ENCODE data around the gene SUGCT.
A peak's percentile ranks its signal among the peaks of the same experiment; 100 is the strongest.

SUGCT gene

DNA sequence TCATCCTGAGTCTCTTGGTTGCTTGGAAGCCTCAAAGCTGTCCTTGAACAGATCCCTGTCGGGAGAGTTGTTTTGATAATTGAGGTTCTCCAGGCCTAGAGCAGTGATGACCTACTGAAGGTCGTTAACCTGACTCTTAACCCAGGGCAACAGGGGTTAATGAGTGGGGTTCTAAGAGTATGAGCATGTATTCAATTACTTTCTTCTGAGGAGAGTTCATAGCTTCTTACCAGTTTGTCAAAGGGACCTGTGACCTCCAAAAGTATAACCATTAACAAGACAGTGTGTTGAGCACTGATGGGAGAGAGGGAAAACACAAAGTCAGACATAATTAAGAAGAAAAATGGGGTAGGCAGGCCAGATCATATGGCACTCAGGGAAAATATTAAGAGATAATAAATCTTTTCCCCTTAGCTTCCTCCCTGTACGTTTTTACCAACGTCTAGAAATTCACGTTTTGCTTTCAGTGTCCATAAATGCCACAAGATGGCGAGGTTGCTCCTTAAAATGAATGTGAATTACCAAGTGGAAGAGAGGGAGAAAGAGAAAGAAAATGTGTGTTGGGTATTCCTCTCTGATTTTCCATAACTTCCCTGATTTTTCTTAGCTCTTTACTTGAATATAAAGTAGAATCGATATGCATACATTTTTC, 97.6 kb downstream of the SUGCT start:
- H3K9me3 ChIP-seq (ENCODE audit: insufficient read depth, low read length, severe bottlenecking): no peaks in the 10 kb centered on the region
- no peak overlapping the region for H3K27ac ChIP-seq (ENCODE audit: low read length)
- H3K79me2 ChIP-seq (ENCODE audit: insufficient read depth, low read length): no peaks in the 10 kb centered on the region
- peak overlapping the region; percentile 13 for H2AFZ ChIP-seq (ENCODE audit: low read depth, low read length)
- no peak overlapping the region for H3K4me2 ChIP-seq (ENCODE audit: insufficient read depth, low read length)
- no peaks in the 10 kb centered on the region for H4K20me1 ChIP-seq (ENCODE audit: insufficient read depth, low read length)
- no peak overlapping the region for H3K4me3 ChIP-seq (ENCODE audit: low read depth in 1 of 2, low read length in 2 of 2)
- H3K4me1 ChIP-seq (ENCODE audit: insufficient read depth, low read length): peaks cover 11% of the 10 kb centered on the region
- no peaks in the 10 kb centered on the region for H3K36me3 ChIP-seq (ENCODE audit: insufficient read depth, low read length)
- ATAC-seq (ENCODE audit: insufficient read depth, low read depth): peak; percentile 76
- H3K9ac ChIP-seq (ENCODE audit: low read depth, low read length): no peak overlapping the region
- peak; percentile 30 for DNase-seq
- no peaks in the 10 kb centered on the region for H3K27me3 ChIP-seq (ENCODE audit: insufficient read depth, low read length, poor library complexity)
- TF ChIP-seq, protein P1, sequence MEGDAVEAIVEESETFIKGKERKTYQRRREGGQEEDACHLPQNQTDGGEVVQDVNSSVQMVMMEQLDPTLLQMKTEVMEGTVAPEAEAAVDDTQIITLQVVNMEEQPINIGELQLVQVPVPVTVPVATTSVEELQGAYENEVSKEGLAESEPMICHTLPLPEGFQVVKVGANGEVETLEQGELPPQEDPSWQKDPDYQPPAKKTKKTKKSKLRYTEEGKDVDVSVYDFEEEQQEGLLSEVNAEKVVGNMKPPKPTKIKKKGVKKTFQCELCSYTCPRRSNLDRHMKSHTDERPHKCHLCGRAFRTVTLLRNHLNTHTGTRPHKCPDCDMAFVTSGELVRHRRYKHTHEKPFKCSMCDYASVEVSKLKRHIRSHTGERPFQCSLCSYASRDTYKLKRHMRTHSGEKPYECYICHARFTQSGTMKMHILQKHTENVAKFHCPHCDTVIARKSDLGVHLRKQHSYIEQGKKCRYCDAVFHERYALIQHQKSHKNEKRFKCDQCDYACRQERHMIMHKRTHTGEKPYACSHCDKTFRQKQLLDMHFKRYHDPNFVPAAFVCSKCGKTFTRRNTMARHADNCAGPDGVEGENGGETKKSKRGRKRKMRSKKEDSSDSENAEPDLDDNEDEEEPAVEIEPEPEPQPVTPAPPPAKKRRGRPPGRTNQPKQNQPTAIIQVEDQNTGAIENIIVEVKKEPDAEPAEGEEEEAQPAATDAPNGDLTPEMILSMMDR (IDR thresholded peaks at IDR 0.05; ENCODE audit: borderline replicate concordance, extremely low read depth, low read length, poor library complexity, severe bottlenecking): peak; percentile 83
- TF ChIP-seq EZH2 (IDR thresholded peaks at IDR 0.05; ENCODE audit: borderline replicate concordance, low read depth, low read length, severe bottlenecking): no peak

GRCh38 chr7:40234046-40234445, 99.2 kb downstream of the SUGCT start:
- no peak overlapping the region for H3K9ac ChIP-seq (ENCODE audit: low read depth, low read length)
- H4K20me1 ChIP-seq (ENCODE audit: insufficient read depth, low read length): no peaks in the 10 kb centered on the region
- TF ChIP-seq, protein P1 (IDR thresholded peaks at IDR 0.05; ENCODE audit: borderline replicate concordance, extremely low read depth, low read length, poor library complexity, severe bottlenecking): no peak
- TF ChIP-seq EZH2 (IDR thresholded peaks at IDR 0.05; ENCODE audit: borderline replicate concordance, low read depth, low read length, severe bottlenecking): no peak
- peak overlapping the region; percentile 56 for H3K27ac ChIP-seq (ENCODE audit: low read length)
- ATAC-seq (ENCODE audit: insufficient read depth, low read depth): peak; percentile 67; the same call in 2 of the 3 replicates
- peak; percentile 21 for DNase-seq
- no peaks in the 10 kb centered on the region for H3K27me3 ChIP-seq (ENCODE audit: insufficient read depth, low read length, poor library complexity)
- 0 out of 2 replicates have a peak overlapping the region, but pooled peaks have one; percentile 16 for H3K4me2 ChIP-seq (ENCODE audit: insufficient read depth, low read length)
- no peak overlapping the region for H3K4me3 ChIP-seq (ENCODE audit: low read depth in 1 of 2, low read length in 2 of 2)
- peaks cover 11% of the 10 kb centered on the region for H3K4me1 ChIP-seq (ENCODE audit: insufficient read depth, low read length)
- H3K9me3 ChIP-seq (ENCODE audit: insufficient read depth, low read length, severe bottlenecking): no peaks in the 10 kb centered on the region
- no peaks in the 10 kb centered on the region for H3K36me3 ChIP-seq (ENCODE audit: insufficient read depth, low read length)
- H3K79me2 ChIP-seq (ENCODE audit: insufficient read depth, low read length): no peaks in the 10 kb centered on the region
- peak overlapping the region; percentile 55 for H2AFZ ChIP-seq (ENCODE audit: low read depth, low read length)

- H3K4me1 ChIP-seq (ENCODE audit: insufficient read depth, low read length): peaks cover 11% of the 10 kb centered on the region
- H3K4me2 ChIP-seq (ENCODE audit: insufficient read depth, low read length): no peak overlapping the region
- no peaks in the 10 kb centered on the region for H3K27me3 ChIP-seq (ENCODE audit: insufficient read depth, low read length, poor library complexity)
- H3K79me2 ChIP-seq (ENCODE audit: insufficient read depth, low read length): no peaks in the 10 kb centered on the region
- H3K36me3 ChIP-seq (ENCODE audit: insufficient read depth, low read length): no peaks in the 10 kb centered on the region
- no peak overlapping the region for H2AFZ ChIP-seq (ENCODE audit: low read depth, low read length)
- no peaks in the 10 kb centered on the region for H3K9me3 ChIP-seq (ENCODE audit: insufficient read depth, low read length, severe bottlenecking)
- ATAC-seq (ENCODE audit: insufficient read depth, low read depth) (no peak), DNase-seq (no peak)
- no peaks in the 10 kb centered on the region for H4K20me1 ChIP-seq (ENCODE audit: insufficient read depth, low read length)
- no peak overlapping the region for H3K4me3 ChIP-seq (ENCODE audit: low read depth in 1 of 2, low read length in 2 of 2)
- H3K9ac ChIP-seq (ENCODE audit: low read depth, low read length): no peak overlapping the region
- TF ChIP-seq EZH2 (IDR thresholded peaks at IDR 0.05; ENCODE audit: borderline replicate concordance, low read depth, low read length, severe bottlenecking): no peak
- TF ChIP-seq, protein P1 (IDR thresholded peaks at IDR 0.05; ENCODE audit: borderline replicate concordance, extremely low read depth, low read length, poor library complexity, severe bottlenecking): no peak
- peak overlapping the region; percentile 56; the same call in 1 of the 2 replicates for H3K27ac ChIP-seq (ENCODE audit: low read length)
These were observed 99.9 kb downstream of the SUGCT start for GRCh38 chr7:40234666-40235065.

Measured in DND-41 (cell line).